NCI-H1092 treated with DMSO at 0.1 percent for 48 hours (cell line): ENCODE data around the gene TECPR2.

Experiments
- DNase-seq: peaks from one replicate; lab custom pipeline; 2025; lab: John Stamatoyannopoulos, UW

TECPR2 gene

GRCh38 chr14:102496958-102497744, 134.4 kb downstream of the TECPR2 start:
- DNase-seq = no peak

DNA sequence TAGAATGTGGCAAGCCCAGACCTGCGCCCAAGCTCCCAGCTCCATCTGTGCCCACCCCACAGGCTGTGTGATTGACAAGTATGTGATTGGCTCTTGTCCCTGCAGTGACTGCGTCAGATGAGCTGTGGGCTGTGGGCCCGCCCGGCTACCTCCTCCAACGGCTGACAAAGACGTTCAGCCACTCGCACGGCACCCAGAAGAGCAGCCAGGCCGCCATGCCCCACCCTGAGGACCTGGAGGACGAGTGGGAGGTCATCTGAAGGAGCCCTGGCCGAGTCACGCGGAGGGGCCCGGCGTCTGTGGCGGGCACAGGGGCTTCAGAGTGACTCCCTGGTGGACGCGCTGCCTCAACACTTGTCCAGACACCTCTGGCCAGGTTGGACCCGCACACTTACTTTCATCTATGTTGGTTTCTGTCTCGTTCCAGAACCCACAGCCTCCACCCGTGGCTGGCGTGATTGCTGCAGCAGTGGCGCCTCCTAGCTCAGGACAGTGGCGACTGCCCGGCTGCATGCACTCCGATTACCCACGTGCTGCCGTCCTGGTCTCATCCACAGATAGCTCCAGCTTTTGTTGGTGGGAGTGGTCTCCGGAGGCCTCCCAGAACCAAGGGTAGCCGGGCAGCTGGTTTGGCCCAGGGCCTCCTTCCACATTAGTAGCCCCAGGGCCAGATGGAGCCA, 135.4 kb downstream of the TECPR2 start:
- DNase-seq = no peak

- DNase-seq = no peak
Observed at GRCh38 chr14:102498678-102499265, 136.0 kb downstream of the TECPR2 start.

DNA sequence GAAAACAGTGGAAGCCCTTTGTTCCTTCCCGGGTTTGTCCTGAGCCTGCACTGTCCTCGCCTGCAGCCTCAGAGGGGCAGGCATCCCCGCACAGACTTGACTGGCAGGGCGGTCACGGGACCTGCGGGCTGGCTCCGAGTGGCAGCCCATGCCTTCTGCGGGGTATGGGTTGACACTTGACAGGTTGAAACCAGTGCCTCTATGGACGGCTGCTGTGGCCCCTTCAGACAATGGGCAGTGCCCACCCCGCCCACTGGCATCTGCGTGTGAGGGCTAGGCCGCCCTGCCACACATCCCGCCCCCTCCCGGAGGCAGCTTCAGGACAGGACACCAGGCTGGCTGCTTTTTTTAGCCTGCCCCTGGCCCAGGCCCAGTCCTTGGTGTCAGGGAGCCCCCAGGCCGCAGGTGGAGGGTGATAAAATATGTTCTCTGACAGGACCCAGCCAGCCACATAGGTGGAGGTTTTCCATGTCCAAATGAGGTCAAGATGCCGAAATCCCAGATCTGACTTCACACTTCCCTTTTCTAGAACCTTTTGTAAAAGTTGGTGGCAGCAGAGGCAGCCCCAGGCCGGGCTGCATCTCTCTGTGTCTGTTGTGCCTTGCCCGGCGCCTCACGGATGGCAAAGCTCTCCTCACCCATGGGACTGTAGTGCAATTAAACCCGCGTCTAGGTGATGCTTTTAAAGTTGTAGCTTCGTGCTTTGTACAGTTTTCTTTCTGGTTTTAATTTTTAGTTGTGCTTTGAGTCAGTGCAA, 136.8 kb downstream of the TECPR2 start:
- DNase-seq = no peak

DNA sequence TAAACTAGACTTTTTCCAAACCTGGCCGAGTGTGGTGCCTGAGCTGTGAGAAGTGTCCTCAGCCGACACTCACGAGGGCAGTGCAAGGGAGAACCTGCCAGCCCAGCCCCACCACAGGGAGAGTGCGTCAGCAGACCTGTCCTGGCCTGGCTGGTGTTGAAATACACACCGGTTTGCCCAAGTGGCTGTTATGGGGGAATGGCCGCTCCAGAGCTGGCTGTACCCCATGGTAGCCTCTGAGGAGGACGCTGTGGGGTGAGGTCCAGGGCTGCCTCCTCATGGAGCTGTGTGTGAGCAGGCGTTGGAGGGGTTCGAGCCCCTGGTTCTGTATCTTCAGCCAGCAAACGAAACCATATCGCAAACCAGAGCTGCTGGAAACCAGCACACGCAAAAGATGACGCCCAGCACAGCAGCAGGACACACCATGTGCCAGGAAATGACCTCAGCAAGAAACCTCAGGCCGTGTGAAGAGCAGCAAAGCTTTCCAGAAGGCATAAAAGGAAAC, 137.5 kb downstream of the TECPR2 start:
- no peak for DNase-seq

- no peak for DNase-seq
Observed at GRCh38 chr14:102500713-102501112, 138.0 kb downstream of the TECPR2 start.

DNA sequence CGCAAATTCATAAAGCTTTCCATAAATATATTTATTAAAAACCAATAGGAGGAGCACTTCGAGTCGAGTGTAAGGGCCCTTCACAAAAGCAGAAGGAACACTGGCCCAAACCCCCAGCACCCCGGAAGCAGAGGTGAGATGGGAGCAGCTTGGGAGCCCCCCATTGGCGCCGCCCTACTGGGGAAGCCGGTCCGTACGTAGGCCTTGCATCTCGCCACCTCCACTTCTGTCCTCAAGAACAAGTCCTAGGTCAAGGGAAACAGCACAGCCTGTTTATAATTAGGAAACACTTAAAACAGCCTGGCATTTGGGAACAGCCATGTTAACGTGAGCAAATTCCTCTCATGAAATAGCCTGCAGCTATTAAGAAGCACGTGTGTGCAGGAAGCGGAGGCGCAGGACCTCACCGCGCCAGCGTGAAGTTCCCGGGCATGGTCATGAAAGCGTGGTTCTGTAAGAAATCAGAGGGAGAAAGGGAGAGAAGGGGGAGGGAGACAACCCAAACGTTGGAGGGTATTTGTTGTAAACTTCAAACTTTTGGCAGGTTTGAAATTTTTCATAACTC, 139.1 kb downstream of the TECPR2 start:
- no peak for DNase-seq

DNA sequence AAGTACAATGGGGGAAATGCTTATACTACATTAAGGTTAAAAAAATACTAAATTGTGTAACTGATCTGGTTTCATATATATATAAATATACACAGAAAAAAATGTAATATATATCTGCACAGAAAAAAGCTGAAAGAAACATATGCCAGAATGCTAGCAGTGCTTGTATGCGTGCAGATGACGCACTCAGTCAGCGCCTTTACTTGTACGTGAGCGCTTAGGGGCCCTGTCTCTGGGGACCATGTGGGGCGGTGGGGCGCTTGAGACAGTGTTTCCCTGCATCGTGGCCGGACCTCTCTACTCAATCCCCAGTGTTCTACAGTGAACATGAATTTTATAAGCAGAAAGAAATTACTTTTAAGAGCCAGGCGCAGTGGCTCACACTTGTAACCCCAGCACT, 139.8 kb downstream of the TECPR2 start:
- no peak for DNase-seq

GRCh38 chr14:102503641-102504327, 141.0 kb downstream of the TECPR2 start:
- no peak for DNase-seq

DNA sequence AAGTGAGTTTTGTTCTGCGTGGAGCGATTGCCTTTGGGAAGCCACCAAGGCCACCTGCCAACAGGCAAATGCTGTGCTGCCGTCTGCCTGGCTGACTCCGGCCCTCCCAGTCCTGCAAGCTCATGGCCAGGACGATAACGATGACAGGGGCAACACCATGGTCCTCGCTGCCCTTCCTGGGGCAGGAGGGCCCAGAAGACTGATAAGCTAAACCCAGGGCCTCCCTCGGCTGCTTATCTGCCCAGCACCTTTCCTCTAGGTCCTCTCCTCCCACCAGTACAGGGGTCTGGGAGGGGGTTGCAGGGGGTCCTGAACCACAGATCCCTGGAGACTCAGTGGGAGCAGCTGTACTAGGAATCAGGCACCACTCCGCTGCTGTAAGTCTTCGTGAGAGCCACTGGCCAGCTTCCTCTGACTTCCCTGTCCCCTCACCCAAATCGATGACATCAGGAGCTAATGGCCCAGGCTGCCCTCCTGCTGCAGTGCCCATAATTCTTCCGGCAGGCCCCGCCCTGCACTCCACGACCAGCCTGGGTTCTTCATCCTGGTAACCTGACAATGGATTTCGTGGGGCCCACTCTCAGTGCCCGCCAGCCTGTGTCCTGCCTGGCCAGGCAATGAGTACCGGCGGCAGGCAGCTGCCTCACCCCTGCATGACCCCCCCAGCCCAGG, 141.7 kb downstream of the TECPR2 start:
- DNase-seq = no peak

DNA sequence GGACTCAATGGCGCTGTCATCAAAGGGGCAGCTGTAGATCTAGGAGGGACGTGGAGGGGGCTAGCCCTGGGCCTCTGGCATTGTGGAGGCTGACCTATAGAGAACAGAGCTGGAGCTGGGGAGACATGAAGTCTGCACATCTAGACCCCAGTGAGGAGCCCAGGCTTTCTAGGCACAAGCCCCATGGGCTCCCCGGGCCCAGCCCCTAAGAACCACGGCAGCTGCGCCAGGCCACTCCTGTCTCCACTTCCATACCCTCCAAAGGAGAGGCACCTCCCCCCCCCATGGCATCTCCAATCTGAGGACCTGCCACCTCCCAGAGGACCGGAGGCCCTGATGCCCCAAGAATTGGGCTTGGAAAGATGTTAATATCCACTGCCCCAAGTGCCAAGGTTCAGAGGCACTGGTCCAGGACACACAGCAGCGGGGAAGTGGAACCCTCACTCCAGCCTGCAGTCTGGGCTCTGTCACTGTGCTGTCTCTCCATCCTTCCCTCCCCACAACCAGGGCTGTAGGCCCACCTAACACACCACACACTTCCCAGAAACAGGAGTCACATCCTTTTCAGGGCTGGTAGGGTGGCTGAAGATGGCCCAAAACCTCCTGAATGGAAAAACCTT, 142.4 kb downstream of the TECPR2 start:
- DNase-seq = no peak

DNA sequence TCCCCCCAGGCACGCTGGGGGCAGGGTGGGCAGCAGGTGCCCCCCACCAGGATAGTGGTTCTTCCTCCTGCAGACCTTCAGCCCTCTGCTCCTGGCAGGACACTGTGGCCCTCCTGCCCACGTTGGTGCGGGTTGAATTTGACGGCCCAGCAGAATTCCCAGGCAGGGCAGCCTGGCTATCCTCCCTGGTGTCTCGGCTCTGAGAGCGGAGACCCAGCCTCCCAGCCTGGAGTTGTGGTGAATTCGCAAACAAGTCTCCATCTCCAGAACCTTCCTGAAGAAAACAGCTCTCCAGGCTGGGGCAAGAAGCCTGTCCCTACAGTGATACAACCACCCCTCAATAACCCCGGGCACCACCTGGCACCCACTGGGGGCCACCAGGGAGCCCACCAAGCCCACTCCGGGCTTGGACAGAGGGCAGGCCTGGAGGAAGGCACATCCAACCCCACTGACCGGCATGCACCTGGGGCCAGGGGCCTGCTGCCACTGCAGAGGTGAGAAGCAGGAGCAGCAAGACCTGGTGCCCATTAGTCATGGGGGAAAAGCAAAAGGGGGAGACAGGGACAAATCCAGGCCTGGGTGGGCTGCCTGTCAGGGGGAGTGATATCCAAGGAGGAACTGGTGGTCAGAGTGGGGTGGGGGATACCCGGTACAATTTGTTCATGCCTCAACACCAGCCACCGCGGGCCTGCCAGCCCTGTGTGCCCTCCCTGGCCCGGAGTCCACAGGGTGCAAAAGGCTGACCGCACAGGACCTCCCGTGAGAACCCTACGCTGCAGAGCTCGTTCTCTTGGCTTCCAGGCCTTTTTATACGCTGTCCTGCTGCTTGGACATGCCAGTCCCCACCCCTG, 143.3 kb downstream of the TECPR2 start:
- no peak for DNase-seq

DNA sequence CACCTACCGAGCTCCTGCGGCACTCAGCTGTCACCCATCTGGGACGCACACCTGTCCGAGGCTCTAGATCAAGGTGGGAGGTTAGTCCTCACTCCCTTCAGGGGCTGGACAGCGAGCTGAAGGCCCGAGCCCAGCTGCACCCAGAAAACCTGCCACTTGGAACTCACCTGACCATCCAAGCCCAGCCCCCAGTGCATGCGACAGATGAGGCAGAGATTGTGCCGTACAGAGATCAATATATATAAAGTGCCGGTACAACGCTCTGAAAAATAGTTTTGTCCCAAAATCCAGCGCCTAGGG, 143.8 kb downstream of the TECPR2 start:
- DNase-seq = no peak

DNA sequence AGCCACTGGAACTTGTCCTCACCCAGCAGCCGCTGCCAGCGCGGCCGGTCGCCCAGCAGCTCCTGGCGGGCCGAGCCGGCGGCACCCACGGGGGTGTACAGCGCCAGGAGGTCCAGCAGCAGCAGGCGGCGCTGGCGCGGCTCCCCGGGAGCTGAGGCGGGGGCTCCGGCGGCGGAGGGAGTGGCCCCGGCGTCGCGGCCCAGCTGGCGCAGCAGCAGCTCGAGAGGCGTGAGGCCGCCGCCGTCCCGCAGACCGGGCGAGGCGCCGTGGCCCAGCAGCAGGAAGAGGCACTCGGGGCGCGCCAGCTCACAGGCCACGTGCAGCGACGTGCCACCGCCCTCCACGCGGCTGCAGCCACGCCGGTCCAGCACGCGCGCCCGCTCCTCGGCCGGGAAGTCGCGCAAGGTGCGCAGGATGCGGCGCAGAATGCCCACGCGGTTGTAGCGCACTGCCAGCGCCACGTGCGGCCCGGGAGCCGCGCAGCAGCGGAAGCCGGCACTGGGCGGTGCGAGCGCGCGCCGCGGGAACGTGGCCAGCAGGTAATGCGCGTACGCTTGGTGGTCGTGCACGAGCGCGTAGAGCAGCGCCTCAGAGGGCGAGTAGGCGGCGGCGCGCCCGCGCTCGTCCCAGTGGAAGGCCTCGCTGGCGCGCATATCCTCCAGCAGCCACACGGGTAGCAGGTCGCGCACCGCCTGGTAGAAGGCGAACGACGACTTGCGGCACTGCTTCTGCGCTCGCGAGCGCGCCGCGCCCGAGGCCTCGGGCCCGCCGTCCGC, 144.5 kb downstream of the TECPR2 start:
- DNase-seq = no peak

DNA sequence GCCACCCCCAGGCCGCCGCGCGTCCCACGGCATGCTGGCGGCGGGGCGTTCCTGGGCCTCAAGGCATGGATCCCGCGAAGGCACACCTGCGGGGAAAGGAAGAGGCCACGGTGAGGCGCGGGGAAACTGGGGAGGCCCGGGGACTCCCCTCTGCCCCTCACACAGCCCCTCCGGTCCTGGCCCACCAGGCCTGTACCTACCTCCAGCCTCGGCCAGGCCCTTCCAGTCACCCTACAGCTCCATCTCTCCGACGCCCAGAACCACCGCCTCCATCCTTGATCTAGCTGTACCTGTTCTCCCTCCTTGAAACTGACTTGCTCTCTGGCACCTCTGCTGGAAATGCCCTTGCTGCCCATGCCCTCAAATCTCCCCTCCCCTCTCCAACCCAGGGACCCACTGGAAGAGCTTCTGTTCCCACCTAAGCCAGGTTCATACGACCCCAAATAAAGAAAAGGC, 145.1 kb downstream of the TECPR2 start:
- DNase-seq = no peak

DNA sequence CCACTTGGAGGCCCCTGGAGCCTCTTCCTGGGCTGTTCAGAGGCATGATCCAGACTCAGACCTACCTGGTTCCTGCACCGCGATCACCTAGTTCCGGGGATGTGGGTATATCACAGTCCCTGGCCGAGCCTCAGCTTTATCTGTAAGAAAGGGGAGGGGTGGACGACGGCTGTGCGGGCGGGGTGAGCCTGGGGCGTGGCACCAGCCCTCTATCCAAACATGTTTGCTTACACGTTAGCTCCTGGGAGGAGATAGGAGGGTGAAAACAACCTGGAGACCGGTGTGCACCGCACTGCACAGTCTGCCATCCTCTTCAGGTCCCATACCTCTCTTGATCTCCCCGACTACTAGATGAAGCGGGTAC, 145.7 kb downstream of the TECPR2 start:
- DNase-seq = no peak

DNA sequence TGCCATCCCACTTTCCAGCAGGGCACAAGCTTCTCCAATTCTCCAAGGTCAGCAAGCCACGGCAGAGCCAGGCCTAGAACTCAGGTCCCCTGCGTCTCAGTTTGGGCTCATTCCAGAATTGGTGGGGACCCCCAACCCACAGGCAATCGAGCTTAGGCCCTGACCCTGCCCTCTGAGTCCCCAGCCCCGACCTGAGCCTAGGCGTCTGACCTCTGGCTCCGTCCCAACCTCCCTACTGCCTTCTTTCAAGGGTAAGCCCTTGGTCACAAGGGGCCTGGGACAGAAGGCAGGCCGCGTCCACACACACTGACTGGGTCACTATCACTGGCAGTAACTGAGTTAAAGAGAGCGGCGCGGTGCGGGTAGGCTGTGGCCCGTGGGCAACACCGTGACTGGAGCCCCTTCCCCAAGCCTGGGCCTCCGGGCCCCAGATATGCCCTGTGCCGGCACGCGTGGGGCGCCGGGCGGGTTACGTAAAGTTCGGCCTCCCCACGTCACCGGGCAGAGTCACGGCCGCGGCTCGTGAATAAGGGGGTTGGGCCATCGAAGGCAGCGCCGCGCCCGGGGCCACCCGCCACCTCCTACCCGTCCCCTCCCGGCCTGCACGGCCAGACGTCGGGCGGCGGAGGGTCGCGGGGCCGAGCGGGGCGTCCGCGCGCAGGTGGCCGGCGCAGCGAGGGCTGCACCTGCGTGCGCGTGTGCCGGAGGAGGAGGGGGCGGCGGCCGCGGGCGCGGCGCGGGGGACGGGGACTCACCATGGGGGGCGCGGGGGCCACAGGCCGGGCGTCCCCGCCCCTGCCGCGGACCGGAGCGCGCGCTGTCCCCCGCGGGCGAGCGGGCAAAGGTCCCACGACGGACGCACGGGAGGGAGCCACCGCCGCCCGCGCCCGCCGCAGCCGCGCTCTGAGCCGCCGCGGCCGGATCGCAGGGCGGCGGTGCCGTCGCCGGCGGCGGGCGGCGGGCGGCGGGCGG, 146.3 kb downstream of the TECPR2 start:
- DNase-seq = no peak
